Brain microvascular endothelial cell (primary cell): ENCODE measurements around the gene BAIAP3.
"Not testable (repeated sequence)": the region's sequence is repeated elsewhere in the genome, so short reads cannot be mapped to it uniquely, and the experiment has no call there.

Source experiments
- DNase-seq: peaks from one replicate; pipeline ENCODE4 v3.0.0-alpha.2; 2020
- H3K27ac ChIP-seq: fragments of 250-450 bp; sonication (Bioruptor Pico); 2 replicates; pipeline ENCODE4 v1.5.1; 2020; ENCODE audit warnings: mild to moderate bottlenecking, moderate library complexity
- H3K27me3 ChIP-seq: fragments of 250-450 bp; sonication (Bioruptor Pico); replicated peaks from 2 replicates; pipeline ENCODE4 v1.5.1; 2020; ENCODE audit warnings: mild to moderate bottlenecking
- H3K36me3 ChIP-seq: fragments of 250-450 bp; sonication (Bioruptor Pico); replicated peaks from 2 replicates; pipeline ENCODE4 v1.5.1; 2020; ENCODE audit warnings: mild to moderate bottlenecking
- H3K4me3 ChIP-seq: 2 replicates; pipeline ENCODE4 v1.5.1; 2011; ENCODE audit warnings: low read depth, mild to moderate bottlenecking, control low read depth, low read length, moderate library complexity
- CTCF ChIP-seq: IDR thresholded peaks from 2 replicates; pipeline ENCODE4 v1.5.1; 2011; ENCODE audit warnings: low read depth, mild to moderate bottlenecking, moderate library complexity, low read length, control low read depth, inconsistent platforms; ENCODE audit errors: missing control alignments
- in situ Hi-C: cut with HindIII; loops from 2 replicates; pipeline ENCODE4 v1.10.0; 2017; ENCODE audit warnings: low sequenced_read_pairs, low pct_ligation_motif_present

BAIAP3 gene

GRCh38 chr16:1326946-1327618 lies 6.4 kb upstream of the BAIAP3 start:
- no peak for TF ChIP-seq CTCF
- Histone ChIP-seq H3K4me3 (no peak overlapping the region), H3K27ac (no peak overlapping the region), H3K27me3 (peaks cover 5% of the 10 kb centered on the region), H3K36me3 (peaks cover 27% of the 10 kb centered on the region)
- DNase-seq, result no peak
- in situ Hi-C loops, result no loop called here

- Histone ChIP-seq H3K36me3 (peaks cover 24% of the 10 kb centered on the region), H3K4me3 (no peak overlapping the region), H3K27me3 (peaks cover 10% of the 10 kb centered on the region), H3K27ac (no peak overlapping the region)
- DNase-seq, result no peak
- no peak for TF ChIP-seq CTCF
- in situ Hi-C loops, result no loop called here
Observed at GRCh38 chr16:1327619-1327947, 5.9 kb upstream of the BAIAP3 start.

- H3K4me3 ChIP-seq, H3K27ac ChIP-seq, in situ Hi-C loops, DNase-seq: not testable (repeated sequence)
- H3K27me3 ChIP-seq, result peaks cover 16% of the 10 kb centered on the region
- H3K36me3 ChIP-seq, result peaks cover 23% of the 10 kb centered on the region
Observed at GRCh38 chr16:1328136-1328535, 5.3 kb upstream of the BAIAP3 start.

- DNase-seq, H3K4me3 ChIP-seq, H3K27ac ChIP-seq, in situ Hi-C loops: not testable (repeated sequence)
- peaks cover 23% of the 10 kb centered on the region for H3K27me3 ChIP-seq
- peaks cover 16% of the 10 kb centered on the region for H3K36me3 ChIP-seq
Observed at GRCh38 chr16:1328961-1329360, 4.5 kb upstream of the BAIAP3 start.

GRCh38 chr16:1330260-1330914 lies 3.1 kb upstream of the BAIAP3 start:
- no peak for DNase-seq
- Histone ChIP-seq H3K36me3 (peaks cover 2% of the 10 kb centered on the region), H3K27me3 (peaks cover 37% of the 10 kb centered on the region), H3K27ac (no peak overlapping the region), H3K4me3 (no peak overlapping the region)
- in situ Hi-C loops, result no loop called here
- TF ChIP-seq CTCF, result peak; percentile 72

- no peak for DNase-seq
- Histone ChIP-seq H3K27ac (no peak overlapping the region), H3K36me3 (no peaks in the 10 kb centered on the region), H3K4me3 (no peak overlapping the region), H3K27me3 (peaks cover 44% of the 10 kb centered on the region)
- TF ChIP-seq CTCF, result peak; percentile 18
- in situ Hi-C loops, result no loop called here
Observed at GRCh38 chr16:1330931-1331711, 2.3 kb upstream of the BAIAP3 start.
